ENCODE measurements around the gene NT5DC4.

GRCh38 chr2:112777036-112777435 lies 56.2 kb downstream of the NT5DC4 start:
- TF ChIP-seq CTCF (IDR thresholded peaks at IDR 0.05) (no peak), EZH2 (IDR thresholded peaks at IDR 0.05) (no peak)

Measured in neural progenitor cell (in vitro differentiated cells).